Thoracic aorta (tissue), 2 donors: ENCODE results near the gene UAP1L1. TPM values are rescaled to one million over a fixed set of nuclear protein-coding genes. Genes with fewer than 3 reads are reported as not detected.

Experiments used
- ATAC-seq: fragments of 150-250 bp; one replicate; pipeline ENCODE4 v1.8.0; 2017; ENCODE audit warnings: low read depth; ENCODE audit not compliant: insufficient number of reproducible peaks, low FRiP score
- DNase-seq: peaks from one replicate; pipeline ENCODE4 v3.0.0-alpha.2; 2020; ENCODE audit warnings: low spot score
- H3K27ac ChIP-seq, 2 donors: fragments of 200-600 bp; sonication (generic); 1 replicate in 1 of 2; 2 replicates in 1 of 2; pipeline ENCODE4 v1.5.1; 2016; ENCODE audit warnings: mild to moderate bottlenecking in 2 of 2, moderate library complexity in 2 of 2
- H3K27me3 ChIP-seq: fragments of 200-600 bp; sonication (generic); replicated peaks from 2 replicates; pipeline ENCODE4 v1.6.0; 2016; ENCODE audit warnings: mild to moderate bottlenecking; ENCODE audit not compliant: insufficient read depth
- H3K36me3 ChIP-seq: fragments of 200-600 bp; sonication (generic); one replicate; pipeline ENCODE4 v1.5.1; 2016
- H3K4me1 ChIP-seq, 2 donors: fragments of 200-600 bp; sonication (generic); 1 replicate in 1 of 2; 2 replicates in 1 of 2; pipeline versions ENCODE4 v1.5.1 to v1.6.0; 2016; ENCODE audit warnings: low read depth in 2 of 2, mild to moderate bottlenecking in 1 of 2; ENCODE audit not compliant: control insufficient read depth in 1 of 2
- H3K4me3 ChIP-seq: fragments of 200-600 bp; sonication (generic); 2 replicates; pipeline ENCODE4 v1.5.1; 2016; ENCODE audit warnings: mild to moderate bottlenecking
- H3K9me3 ChIP-seq: fragments of 200-600 bp; sonication (generic); 2 replicates; pipeline ENCODE4 v1.5.1; 2016
- total RNA-seq, 2 donors: library from RNA; depleted of rRNA; stranded (reverse); fragments of >200 nt; gene quantifications; one replicate each; pipeline versions ENCODE4 v1.1.0 to v1.2.3, GENCODE V29; 2016
- TF ChIP-seq, protein P1 (sequence below): fragments of 200-600 bp; sonication (generic); IDR thresholded peaks from one replicate; pipeline ENCODE4 v1.5.1; 2019; ENCODE audit warnings: antibody characterized with exemption

Gene UAP1L1
- total RNA-seq, 2 donors from 2014 or later: 9.6 to 11.4 TPM

DNA sequence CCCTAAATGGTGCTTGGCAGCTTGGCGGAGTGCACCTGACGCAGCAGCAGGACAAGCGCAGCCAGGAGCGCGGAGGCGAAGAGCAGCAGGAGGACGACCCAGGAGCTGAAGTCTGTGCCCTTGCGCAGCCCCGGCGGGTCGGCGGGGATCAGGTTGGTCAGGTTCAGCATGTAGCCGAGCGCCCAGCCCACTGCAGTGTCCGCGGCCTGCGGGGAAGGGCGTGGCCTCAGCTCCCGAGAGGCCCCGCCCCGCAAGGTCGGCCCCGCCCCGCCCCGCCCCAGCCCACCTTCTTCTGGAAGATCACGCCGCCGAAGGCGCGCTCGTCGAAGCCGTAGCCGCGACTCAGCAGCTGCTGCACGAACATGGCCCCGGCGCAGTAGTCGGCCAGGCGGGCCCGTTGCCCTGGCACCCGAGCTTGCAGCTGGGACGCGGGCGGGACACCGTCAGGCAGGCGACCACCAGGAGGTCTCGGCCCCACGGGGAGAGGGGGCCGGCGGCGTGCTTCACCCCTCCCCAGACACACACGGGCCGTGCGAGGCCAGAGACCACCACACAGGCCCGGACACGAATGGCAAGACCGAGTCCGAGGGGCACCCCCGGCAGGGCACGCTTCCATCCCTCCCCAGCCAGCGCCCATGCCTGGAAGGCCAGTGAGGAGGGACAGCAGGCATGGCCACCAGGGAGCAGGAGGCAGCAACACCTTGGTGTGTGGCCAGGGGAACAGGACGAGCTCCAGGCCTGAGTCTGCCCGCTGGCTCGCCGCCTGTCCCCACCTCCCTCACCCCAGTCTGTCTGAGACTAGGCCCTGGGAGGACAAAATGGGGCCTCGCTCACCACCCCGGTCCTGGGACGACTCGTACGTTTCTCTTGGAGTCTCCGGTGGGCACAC is 28.4 kb upstream of the UAP1L1 start:
- no peak overlapping the region for H3K27ac ChIP-seq
- ATAC-seq: no peak
- H3K36me3 ChIP-seq: no peaks in the 10 kb centered on the region
- TF ChIP-seq, protein P1, sequence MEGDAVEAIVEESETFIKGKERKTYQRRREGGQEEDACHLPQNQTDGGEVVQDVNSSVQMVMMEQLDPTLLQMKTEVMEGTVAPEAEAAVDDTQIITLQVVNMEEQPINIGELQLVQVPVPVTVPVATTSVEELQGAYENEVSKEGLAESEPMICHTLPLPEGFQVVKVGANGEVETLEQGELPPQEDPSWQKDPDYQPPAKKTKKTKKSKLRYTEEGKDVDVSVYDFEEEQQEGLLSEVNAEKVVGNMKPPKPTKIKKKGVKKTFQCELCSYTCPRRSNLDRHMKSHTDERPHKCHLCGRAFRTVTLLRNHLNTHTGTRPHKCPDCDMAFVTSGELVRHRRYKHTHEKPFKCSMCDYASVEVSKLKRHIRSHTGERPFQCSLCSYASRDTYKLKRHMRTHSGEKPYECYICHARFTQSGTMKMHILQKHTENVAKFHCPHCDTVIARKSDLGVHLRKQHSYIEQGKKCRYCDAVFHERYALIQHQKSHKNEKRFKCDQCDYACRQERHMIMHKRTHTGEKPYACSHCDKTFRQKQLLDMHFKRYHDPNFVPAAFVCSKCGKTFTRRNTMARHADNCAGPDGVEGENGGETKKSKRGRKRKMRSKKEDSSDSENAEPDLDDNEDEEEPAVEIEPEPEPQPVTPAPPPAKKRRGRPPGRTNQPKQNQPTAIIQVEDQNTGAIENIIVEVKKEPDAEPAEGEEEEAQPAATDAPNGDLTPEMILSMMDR: no peak
- H3K4me1 ChIP-seq: peaks cover 22 to 29% of the 10 kb centered on the region in 2 donors
- H3K27me3 ChIP-seq: peaks cover 22% of the 10 kb centered on the region
- H3K9me3 ChIP-seq: no peaks in the 10 kb centered on the region
- no peak overlapping the region for H3K4me3 ChIP-seq
- no peak for DNase-seq

DNA sequence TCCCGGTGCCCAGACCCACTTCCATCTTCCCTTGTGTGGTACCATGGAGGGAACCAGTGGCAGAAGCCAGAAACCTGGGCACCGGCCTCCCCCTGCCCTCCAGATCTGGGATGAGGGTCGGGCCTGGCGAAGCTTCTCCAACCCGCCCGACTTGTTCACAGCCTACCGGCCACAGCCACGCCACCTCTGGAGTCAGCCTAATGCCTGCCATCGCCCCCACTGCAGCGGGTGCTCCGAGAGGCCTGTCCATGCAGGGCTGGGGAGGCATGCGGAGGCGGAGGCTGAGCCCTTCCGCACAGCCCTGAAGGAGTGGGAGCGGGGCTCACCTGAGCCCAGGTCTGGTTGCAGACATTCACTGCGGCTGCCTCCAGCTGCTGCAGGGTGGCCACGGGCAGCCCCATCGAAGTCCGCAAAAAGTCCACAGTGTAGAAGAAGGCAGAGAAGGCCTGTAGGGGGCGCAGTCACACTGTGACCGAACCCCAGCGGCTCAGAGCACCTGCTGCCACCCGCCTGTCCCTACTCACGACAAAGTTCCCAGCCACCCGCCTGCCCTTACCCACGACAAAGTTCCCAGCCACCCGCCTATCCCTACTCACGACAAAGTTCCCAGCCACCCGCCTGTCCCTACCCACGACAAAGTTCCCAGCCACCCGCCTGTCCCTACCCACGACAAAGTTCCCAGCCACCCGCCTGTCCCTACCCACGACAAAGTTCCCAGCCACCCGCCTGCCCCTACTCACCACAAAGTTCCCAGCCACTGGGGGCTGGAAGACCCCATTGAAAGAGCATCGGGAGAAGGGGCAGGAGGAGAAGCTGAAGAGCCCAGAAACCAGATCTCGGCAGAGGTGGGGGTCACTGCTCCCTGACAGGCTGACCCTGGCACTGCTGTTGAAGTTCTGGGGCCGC is 27.5 kb upstream of the UAP1L1 start:
- ATAC-seq (no peak), DNase-seq (no peak)
- H3K27ac ChIP-seq: no peak overlapping the region
- H3K36me3 ChIP-seq: no peaks in the 10 kb centered on the region
- TF ChIP-seq, protein P1: peak; percentile 8
- H3K4me3 ChIP-seq: no peak overlapping the region
- H3K27me3 ChIP-seq: peaks cover 22% of the 10 kb centered on the region
- no peaks in the 10 kb centered on the region for H3K9me3 ChIP-seq
- H3K4me1 ChIP-seq: peaks cover 16 to 23% of the 10 kb centered on the region in 2 donors

- DNase-seq (no peak), ATAC-seq (no peak)
- Histone ChIP-seq H3K4me3 (no peak overlapping the region), H3K27ac (no peak overlapping the region), H3K9me3 (no peaks in the 10 kb centered on the region), H3K36me3 (no peaks in the 10 kb centered on the region), H3K4me1 (peaks cover 10 to 24% of the 10 kb centered on the region in 2 donors), H3K27me3 (peaks cover 22% of the 10 kb centered on the region)
- TF ChIP-seq, protein P1: no peak
Measured at GRCh38 chr9:137050570-137050969, 26.7 kb upstream of the UAP1L1 start.

GRCh38 chr9:137051145-137051724 is 26.1 kb upstream of the UAP1L1 start:
- H3K4me3 ChIP-seq: no peak overlapping the region
- no peaks in the 10 kb centered on the region for H3K36me3 ChIP-seq
- DNase-seq: no peak
- TF ChIP-seq, protein P1: no peak
- peaks cover 8 to 25% of the 10 kb centered on the region in 2 donors for H3K4me1 ChIP-seq
- H3K9me3 ChIP-seq: no peaks in the 10 kb centered on the region
- no peak overlapping the region for H3K27ac ChIP-seq
- ATAC-seq: no peak
- peaks cover 22% of the 10 kb centered on the region for H3K27me3 ChIP-seq

GRCh38 chr9:137052293-137052692 is 25.0 kb upstream of the UAP1L1 start:
- TF ChIP-seq, protein P1: no peak
- peaks cover 7 to 23% of the 10 kb centered on the region in 2 donors for H3K4me1 ChIP-seq
- H3K27ac ChIP-seq: no peak overlapping the region
- H3K4me3 ChIP-seq: no peak overlapping the region
- DNase-seq: no peak
- H3K27me3 ChIP-seq: peaks cover 22% of the 10 kb centered on the region
- H3K9me3 ChIP-seq: no peaks in the 10 kb centered on the region
- ATAC-seq: no peak
- H3K36me3 ChIP-seq: no peaks in the 10 kb centered on the region
